GM12878 (cell line): ENCODE data around the gene FAN1. TPM values are rescaled to one million over a fixed set of nuclear protein-coding genes. Genes with fewer than 3 reads are reported as not detected.

Source experiments
- ATAC-seq: fragments of 200-7000 bp; cut with Tn5 transposase; 3 replicates; pipeline ENCODE4 v1.9.1; 2020; ENCODE audit warnings: mild to moderate bottlenecking, moderate library complexity
- BruUV-seq: library from RNA; stranded (reverse); fragments of 400-500 nt; replicated peaks from 2 replicates; lab custom pipeline; 2021; lab: Mats Ljungman, UMichigan
- CTCF ChIA-PET: fragments of 300-600 bp; sonication (Branson Sonifier 250); formaldehyde crosslinking; extraction: SDS; loops from one replicate; lab custom pipeline; 2021; ENCODE audit warnings: inconsistent platforms; lab: Yijun Ruan, JAX
- POLR2A ChIA-PET: fragments of 350-600 bp; formaldehyde crosslinking; extraction: SDS; loops from one replicate; lab custom pipeline; 2021; ENCODE audit warnings: inconsistent platforms; lab: Charles Lee
- RAD21 ChIA-PET: fragments of 300-600 bp; sonication (Branson Sonifier 250); formaldehyde crosslinking; loops from one replicate; lab custom pipeline; 2023; ENCODE audit warnings: antibody characterized with exemption; ENCODE audit not compliant: unreplicated experiment; lab: Charles Lee
- SMC1A ChIA-PET: fragments of 300-600 bp; sonication (Branson Sonifier 250); formaldehyde crosslinking; loops from one replicate; lab custom pipeline; 2023; ENCODE audit not compliant: unreplicated experiment, uncharacterized antibody; lab: Charles Lee
- DNase-seq: peaks from one replicate; pipeline ENCODE4 v3.0.0-alpha.2; 2011; ENCODE audit warnings: low read depth, low spot score
- FAIRE-seq: peaks from 3 replicates; lab custom pipeline; 2011; peaks lifted over from hg19 to GRCh38; lab: Jason Lieb, UNC
- H2AFZ ChIP-seq: 2 replicates; pipeline ENCODE4 v1.6.0; 2011; ENCODE audit warnings: low read depth, low read length, control low read depth; ENCODE audit not compliant: control insufficient read depth
- H3K27ac ChIP-seq: 2 replicates; pipeline ENCODE4 v1.5.1; 2011; ENCODE audit warnings: control low read depth; ENCODE audit not compliant: control insufficient read depth, insufficient read depth
- H3K27me3 ChIP-seq, 2 experiments: replicated peaks in 1 of 2; 2 replicates each; pipeline versions ENCODE4 v1.6.0 to v1.6.1; 2011; ENCODE audit warnings: low read length in 1 of 2; ENCODE audit not compliant: control insufficient read depth in 2 of 2, insufficient read depth in 2 of 2
- H3K36me3 ChIP-seq, 2 experiments: 2 replicates each; pipeline ENCODE4 v1.5.1; 2011; ENCODE audit warnings: low read length in 1 of 2; ENCODE audit not compliant: control insufficient read depth in 2 of 2, insufficient read depth in 2 of 2
- H3K4me1 ChIP-seq: 2 replicates; pipeline ENCODE4 v1.6.1; 2011; ENCODE audit warnings: mild to moderate bottlenecking, low read length, moderate library complexity, mixed read lengths; ENCODE audit not compliant: control insufficient read depth, insufficient read depth
- H3K4me2 ChIP-seq: 2 replicates; pipeline ENCODE4 v1.6.0; 2011; ENCODE audit warnings: control low read depth; ENCODE audit not compliant: control insufficient read depth, insufficient read depth
- H3K4me3 ChIP-seq: fragments of 200-600 bp; sonication (generic); 2 replicates; pipeline ENCODE4 v1.5.1; 2016
- H3K79me2 ChIP-seq: 2 replicates; pipeline ENCODE4 v1.6.0; 2011; ENCODE audit warnings: low read length; ENCODE audit not compliant: control insufficient read depth, insufficient read depth
- H3K9ac ChIP-seq: 2 replicates; pipeline ENCODE4 v1.8.0; 2011; ENCODE audit warnings: low read length, control low read depth, mixed read lengths; ENCODE audit not compliant: control insufficient read depth, insufficient read depth
- H3K9me3 ChIP-seq: replicated peaks from 3 replicates; pipeline ENCODE4 v1.5.1; 2011; ENCODE audit warnings: mild to moderate bottlenecking, low read length; ENCODE audit not compliant: control insufficient read depth, insufficient read depth
- H4K20me1 ChIP-seq: 2 replicates; pipeline ENCODE4 v1.6.0; 2011; ENCODE audit not compliant: control insufficient read depth, insufficient read depth
- BCL3 ChIP-seq: IDR thresholded peaks from 2 replicates; pipeline ENCODE4 v1.6.1; 2011; ENCODE audit warnings: borderline replicate concordance, low read depth, mild to moderate bottlenecking, moderate library complexity, low read length; ENCODE audit not compliant: insufficient read depth, poor library complexity, severe bottlenecking
- CBX5 ChIP-seq: sonication (generic); IDR thresholded peaks from 2 replicates; pipeline ENCODE4 v1.6.1; 2016; ENCODE audit warnings: low read depth, moderate library complexity, mild to moderate bottlenecking, inconsistent platforms
- EP300 ChIP-seq, 2 experiments: fragments of 150-350 bp in 1 of 2; IDR thresholded peaks; 2 replicates each; pipeline ENCODE4 v1.6.1; 2011 to 2012; ENCODE audit warnings: low read depth in 2 of 2, low read length in 2 of 2, borderline replicate concordance in 1 of 2, improper control_type of control experiment in 1 of 2, inconsistent platforms in 1 of 2; ENCODE audit not compliant: control insufficient read depth in 1 of 2
- ESRRA ChIP-seq: IDR thresholded peaks from 2 replicates; pipeline ENCODE4 v1.6.1; 2012; ENCODE audit warnings: mild to moderate bottlenecking, low read length, improper control_type of control experiment
- FOXM1 ChIP-seq: IDR thresholded peaks from 2 replicates; pipeline ENCODE4 v1.6.1; 2012; ENCODE audit warnings: low read depth, mild to moderate bottlenecking, inconsistent platforms, low read length, moderate library complexity
- KAT2A ChIP-seq: conservative IDR thresholded peaks from 2 replicates; pipeline ENCODE4 v1.6.1; 2011; ENCODE audit warnings: low read depth, low read length; ENCODE audit not compliant: control insufficient read depth
- MEF2A ChIP-seq: IDR thresholded peaks from 2 replicates; pipeline ENCODE4 v1.6.1; 2011; ENCODE audit warnings: low read depth, mild to moderate bottlenecking, low read length, moderate library complexity; ENCODE audit not compliant: insufficient read depth
- MTA2 ChIP-seq: fragments of 450-650 bp; IDR thresholded peaks from 2 replicates; pipeline ENCODE4 v1.6.1; 2016; ENCODE audit warnings: low read depth, mild to moderate bottlenecking, moderate library complexity
- NFIC ChIP-seq: IDR thresholded peaks from 2 replicates; pipeline ENCODE4 v1.6.1; 2012; ENCODE audit warnings: low read depth, mild to moderate bottlenecking, inconsistent platforms, low read length, moderate library complexity
- PAX5 ChIP-seq: IDR thresholded peaks from 2 replicates; pipeline ENCODE4 v1.6.1; 2011; ENCODE audit warnings: low read depth, low read length, borderline replicate concordance
- PKNOX1 ChIP-seq: fragments of 450-650 bp; IDR thresholded peaks from 2 replicates; pipeline ENCODE4 v1.6.1; 2016; ENCODE audit warnings: mild to moderate bottlenecking
- POLR2A ChIP-seq: IDR thresholded peaks from 2 replicates; pipeline ENCODE4 v1.6.1; 2011; ENCODE audit warnings: low read depth, mild to moderate bottlenecking, low read length
- POLR2AphosphoS2 ChIP-seq: IDR thresholded peaks from 2 replicates; pipeline ENCODE4 v1.6.1; 2011; ENCODE audit warnings: low read depth, mild to moderate bottlenecking, low read length, improper control_type of control experiment, moderate library complexity
- POLR2AphosphoS5 ChIP-seq: IDR thresholded peaks from 2 replicates; pipeline ENCODE4 v1.6.1; 2011; ENCODE audit warnings: mild to moderate bottlenecking, low read length, inconsistent platforms
- POU2F2 ChIP-seq: IDR thresholded peaks from 3 replicates; pipeline ENCODE4 v1.6.1; 2011; ENCODE audit warnings: low read depth, mild to moderate bottlenecking, low read length, borderline replicate concordance
- RAD21 ChIP-seq: IDR thresholded peaks from 2 replicates; pipeline ENCODE4 v1.6.1; 2011; ENCODE audit warnings: mild to moderate bottlenecking, low read depth, low read length, moderate library complexity; ENCODE audit not compliant: insufficient read depth
- SMC3 ChIP-seq: IDR thresholded peaks from 2 replicates; pipeline ENCODE4 v1.6.1; 2011; ENCODE audit warnings: low read length, improper control_type of control experiment, borderline replicate concordance
- SRF ChIP-seq, 2 experiments: IDR thresholded peaks; 2 replicates each; pipeline ENCODE4 v1.6.1; 2011; ENCODE audit warnings: low read depth in 2 of 2, low read length in 2 of 2, mild to moderate bottlenecking in 1 of 2, moderate library complexity in 1 of 2
- TBL1XR1 ChIP-seq: IDR thresholded peaks from 2 replicates; pipeline ENCODE4 v1.6.1; 2012; ENCODE audit warnings: low read depth, low read length, improper control_type of control experiment
- ZNF24 ChIP-seq: fragments of 450-650 bp; IDR thresholded peaks from 2 replicates; pipeline ENCODE4 v1.6.1; 2017; ENCODE audit warnings: antibody characterized with exemption, mild to moderate bottlenecking
- whole genome bisulfite sequencing: methylation state at CpG from one replicate; pipeline ENCODE4 v1.1.6; 2016; ENCODE audit warnings: low lambda C conversion rate; ENCODE audit not compliant: insufficient replicate concordance, insufficient coverage; ENCODE audit errors: missing lambda C conversion rate; 5-methylcytosine and 5-hydroxymethylcytosine counted together
- in situ Hi-C: fragments of 300-500 bp; cut with MboI; formaldehyde crosslinking; loops from 9 replicates; pipeline ENCODE4 v1.14.3; 2018; ENCODE audit warnings: mixed read lengths
- intact Hi-C: fragments of 100-400 bp; cut with micrococcal nuclease; formaldehyde crosslinking; loops from one replicate; pipeline ENCODE4 v1.14.2; 2022; ENCODE audit not compliant: unreplicated experiment
- polyA plus RNA-seq, 11 experiments: library from polyadenylated mRNA; depleted of rRNA in 4 of 11; unstranded in 6 of 11; stranded (reverse) in 5 of 11; fragments of >200 nt; fragmentation: Nextera tagmentation in 4 of 11; fragmentation: Illumina TruSeq in 1 of 11; extraction: Ambion mirVana in 4 of 11; extraction: Trizol in 1 of 11; gene quantifications; 1 replicate in 1 of 11; 2 replicates in 10 of 11; pipeline versions ENCODE4 v1.2.1 to v1.2.3, GENCODE V29; 2011 to 2016; ENCODE audit warnings: inconsistent platforms in 2 of 11, missing spikeins in 2 of 11, low read depth in 1 of 11
- total RNA-seq, 4 experiments: library from RNA; depleted of rRNA in 3 of 4; stranded (reverse); fragments of >200 nt in 3 of 4; fragmentation: Illumina TruSeq in 1 of 4; extraction: Trizol in 1 of 4; gene quantifications; 2 replicates each; pipeline versions ENCODE4 v1.2.1 to v1.2.3, GENCODE V29; 2013 to 2021

FAN1 gene
- total and polyA plus RNA-seq, 10 of the 15 experiments (the other 5 are each of a cell fraction or from before 2014, with no cell fraction given), result 0.55 to 18.6 (median 12.6) TPM

DNA sequence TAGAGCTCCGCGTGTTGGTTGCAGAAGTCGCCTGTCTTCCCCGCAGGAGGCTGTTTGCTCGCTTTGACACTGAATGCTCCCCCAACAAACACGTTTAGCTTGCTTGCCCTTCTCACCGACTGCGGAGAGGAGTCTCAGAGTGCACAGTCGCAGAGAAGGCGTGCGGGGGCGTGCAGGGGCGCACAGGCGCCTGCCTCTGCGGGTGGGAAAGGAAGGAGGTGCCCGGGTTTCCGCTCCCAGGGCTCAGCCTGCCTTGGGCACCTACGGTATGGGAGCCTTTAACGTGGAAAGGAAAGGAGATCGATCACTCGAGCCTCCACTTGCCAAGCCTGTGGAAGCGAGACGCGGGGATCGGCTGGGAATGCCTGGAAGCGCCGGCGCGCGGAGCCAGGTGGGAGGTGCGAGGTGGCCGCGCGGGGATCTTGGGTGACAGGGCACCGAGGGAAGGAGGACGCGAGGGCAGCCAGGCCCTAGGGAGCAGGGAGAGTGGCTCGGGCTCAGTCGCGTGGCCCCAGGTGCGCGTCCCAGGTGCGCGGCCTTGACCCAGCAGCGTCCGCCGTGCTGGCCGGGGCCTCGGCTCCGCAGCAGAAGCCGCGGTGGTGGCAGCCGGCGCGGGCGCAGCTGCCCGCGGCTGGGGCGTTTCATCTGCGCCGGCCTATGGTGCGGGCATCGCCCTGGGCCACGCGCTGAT is at the start of gene FAN1 (continued):
- TF ChIP-seq EP300 (IDR thresholded peaks at IDR 0.05; ENCODE audit: borderline replicate concordance in 1 of 2, control insufficient read depth in 1 of 2, low read depth in 2 of 2, low read length in 2 of 2) (no peak), POLR2AphosphoS2 (peak; percentile 97), PKNOX1 (peak; percentile 52), FOXM1 (no peak)

- CTCF ChIA-PET, result interaction anchor here (0.6 to 2.2 kb wide), 24 partner anchors 10 to 631 kb away, joined by 3 to 17 read pairs (median 3); no protein-coding TSS in a partner anchor
- intact Hi-C loops, result loop anchor here (5.0 kb wide), 1 partner anchor 62 kb away; no protein-coding TSS in a partner anchor
- no peak for TF ChIP-seq POLR2A
- TF ChIP-seq MTA2, result no peak
- TF ChIP-seq KAT2A, result no peak
- peak; percentile 63; the same call in 1 of the 2 replicates for TF ChIP-seq SMC3
- no peak for TF ChIP-seq MEF2A
- TF ChIP-seq NFIC, result no peak
- TF ChIP-seq PAX5, result no peak
- TF ChIP-seq RAD21, result peak; percentile 45
- no peak for TF ChIP-seq POLR2AphosphoS5
- no peak for TF ChIP-seq TBL1XR1
- TF ChIP-seq BCL3, result no peak
- TF ChIP-seq ZNF24, result no peak
- no peak for TF ChIP-seq POU2F2
- no peak for TF ChIP-seq SRF (IDR thresholded peaks at IDR 0.05; ENCODE audit: low read depth in 2 of 2, low read length in 2 of 2)
- no peak for TF ChIP-seq CBX5
- no peak for TF ChIP-seq ESRRA
Observed at GRCh38 chr15:30859091-30859874, 44.4 kb upstream of the FAN1 start.

More at GRCh38 chr15:30859091-30859874, 44.4 kb upstream of the FAN1 start:
- no peak overlapping the region for H2AFZ ChIP-seq
- no peaks in the 10 kb centered on the region for H3K4me1 ChIP-seq
- no peaks in the 10 kb centered on the region for H3K79me2 ChIP-seq
- no TSS peak for BruUV-seq
- in situ Hi-C loops, result no loop called here
- no peaks in the 10 kb centered on the region for H3K27me3 ChIP-seq
- ChIA-PET POLR2A (interaction anchor here (0.8 kb wide), 1 partner anchor 29 kb away, joined by 3 read pairs; no protein-coding TSS in a partner anchor), RAD21 (interaction anchor here (0.8 to 1.3 kb wide), 4 partner anchors 14 to 270 kb away, joined by 3 to 8 read pairs (median 3); no protein-coding TSS in a partner anchor), SMC1A (interaction anchor here (0.9 to 2.3 kb wide), 13 partner anchors 12 to 631 kb away, joined by 3 to 11 read pairs (median 4); no protein-coding TSS in a partner anchor)
- no peaks in the 10 kb centered on the region for H3K9me3 ChIP-seq
- no peak overlapping the region for H3K4me2 ChIP-seq
- H4K20me1 ChIP-seq, result no peaks in the 10 kb centered on the region
- no peak overlapping the region for H3K9ac ChIP-seq
- FAIRE-seq (peak; percentile 59), ATAC-seq (peak; percentile 75), DNase-seq (no peak)
- WGBS, result 7% methylated on average over 7 of the region's 7 CpGs
- no peaks in the 10 kb centered on the region for H3K36me3 ChIP-seq
- no peak overlapping the region for H3K4me3 ChIP-seq
- no peak overlapping the region for H3K27ac ChIP-seq
